ENCODE results near the gene LIAS. TPM values are rescaled to one million over a fixed set of nuclear protein-coding genes. Genes with fewer than 3 reads are reported as not detected.

The LIAS gene
- polyA plus RNA-seq, 1 donor (not counting 4 experiments of a cell fraction or from before 2014, with no cell fraction given) = 20.6 TPM

GRCh38 chr4:39470402-39470801, 11.5 kb downstream of the LIAS start:
- Histone ChIP-seq H4K20me1 (ENCODE audit: control insufficient read depth, extremely low read depth, insufficient read depth, low read length) (no peaks in the 10 kb centered on the region), H3K9me1 (ENCODE audit: control insufficient read depth, extremely low read depth, insufficient read depth, low read length) (no peaks in the 10 kb centered on the region), H3K27ac (ENCODE audit: control insufficient read depth, insufficient read depth, low read length) (no peak overlapping the region), H3K4me3 (ENCODE audit: control insufficient read depth in 2 of 3, extremely low read depth in 1 of 3, insufficient read depth in 2 of 3, low read depth in 1 of 3, low read length in 3 of 3) (no peak overlapping the region), H3K4me1 (ENCODE audit: control insufficient read depth, extremely low read depth, insufficient read depth, low read length) (no peaks in the 10 kb centered on the region), H3K79me2 (ENCODE audit: control insufficient read depth, insufficient read depth, low read length) (no peaks in the 10 kb centered on the region), H2AFZ (ENCODE audit: control insufficient read depth, low read length) (no peak overlapping the region), H3K9me3 (ENCODE audit: control insufficient read depth, low read depth, low read length) (no peaks in the 10 kb centered on the region), H3K36me3 (ENCODE audit: control insufficient read depth in 2 of 2, extremely low read depth in 1 of 2, insufficient read depth in 2 of 2, low read length in 2 of 2) (peaks cover 6 to 25% of the 10 kb centered on the region in 2 experiments), H3K4me2 (ENCODE audit: control insufficient read depth, extremely low read depth, insufficient read depth, low read depth, low read length) (no peak overlapping the region), H3K9ac (ENCODE audit: control insufficient read depth, extremely low read depth, insufficient read depth, low read length) (no peak overlapping the region), H3K27me3 (ENCODE audit: control insufficient read depth, extremely low read depth, insufficient read depth, low read length) (no peaks in the 10 kb centered on the region)
- dilution Hi-C loops (cut with MboI; ENCODE audit: extremely low pct_ligation_motif_present, low sequenced_read_pairs) = no loop called here
- DNase-seq (ENCODE audit: low read depth, low spot score) (no peak), FAIRE-seq (no peak)
- TF ChIP-seq CTCF (optimal IDR thresholded peaks at IDR 0.05 in 1 of 3, IDR thresholded peaks at IDR 0.05 in 1 of 3, conservative IDR thresholded peaks at IDR 0.05 in 1 of 3; ENCODE audit: extremely low read depth in 1 of 3, insufficient read depth in 2 of 3, low read length in 3 of 3) (no peak), EZH2 (IDR thresholded peaks at IDR 0.05; ENCODE audit: low read length) (no peak)

- Histone ChIP-seq H3K79me2 (ENCODE audit: control insufficient read depth, insufficient read depth, low read length) (no peaks in the 10 kb centered on the region), H3K27ac (ENCODE audit: control insufficient read depth, insufficient read depth, low read length) (no peak overlapping the region), H2AFZ (ENCODE audit: control insufficient read depth, low read length) (no peak overlapping the region), H3K9me1 (ENCODE audit: control insufficient read depth, extremely low read depth, insufficient read depth, low read length) (no peaks in the 10 kb centered on the region), H3K9me3 (ENCODE audit: control insufficient read depth, low read depth, low read length) (no peaks in the 10 kb centered on the region), H3K9ac (ENCODE audit: control insufficient read depth, extremely low read depth, insufficient read depth, low read length) (no peak overlapping the region), H3K4me2 (ENCODE audit: control insufficient read depth, extremely low read depth, insufficient read depth, low read depth, low read length) (no peak overlapping the region), H3K4me1 (ENCODE audit: control insufficient read depth, extremely low read depth, insufficient read depth, low read length) (no peaks in the 10 kb centered on the region), H3K27me3 (ENCODE audit: control insufficient read depth, extremely low read depth, insufficient read depth, low read length) (no peaks in the 10 kb centered on the region), H4K20me1 (ENCODE audit: control insufficient read depth, extremely low read depth, insufficient read depth, low read length) (no peaks in the 10 kb centered on the region), H3K36me3 (ENCODE audit: control insufficient read depth in 2 of 2, extremely low read depth in 1 of 2, insufficient read depth in 2 of 2, low read length in 2 of 2) (peaks cover 6 to 24% of the 10 kb centered on the region in 2 experiments), H3K4me3 (ENCODE audit: control insufficient read depth in 2 of 3, extremely low read depth in 1 of 3, insufficient read depth in 2 of 3, low read depth in 1 of 3, low read length in 3 of 3) (no peak overlapping the region)
- dilution Hi-C loops (cut with MboI; ENCODE audit: extremely low pct_ligation_motif_present, low sequenced_read_pairs) = no loop called here
- TF ChIP-seq EZH2 (IDR thresholded peaks at IDR 0.05; ENCODE audit: low read length) = no peak
- no peak for TF ChIP-seq CTCF (optimal IDR thresholded peaks at IDR 0.05 in 1 of 3, IDR thresholded peaks at IDR 0.05 in 1 of 3, conservative IDR thresholded peaks at IDR 0.05 in 1 of 3; ENCODE audit: extremely low read depth in 1 of 3, insufficient read depth in 2 of 3, low read length in 3 of 3)
- no peak for FAIRE-seq
- DNase-seq (ENCODE audit: low read depth, low spot score) = no peak
Measured at GRCh38 chr4:39472396-39472795, 13.5 kb downstream of the LIAS start.
